HUES6 (cell line): ENCODE data around the gene NAALAD2.
A peak's percentile ranks its signal among the peaks of the same experiment; 100 is the strongest.
"Not testable (repeated sequence)": the region's sequence is repeated elsewhere in the genome, so short reads cannot be mapped to it uniquely, and the experiment has no call there.

Source experiments
- H3K27ac ChIP-seq: 2 replicates; pipeline ENCODE4 v1.7.0; 2013; ENCODE audit warnings: low read depth, mild to moderate bottlenecking, low read length, inconsistent platforms
- H3K27me3 ChIP-seq: 2 replicates; pipeline ENCODE4 v1.6.1; 2013; ENCODE audit warnings: low read length; ENCODE audit not compliant: control insufficient read depth, insufficient read depth
- H3K36me3 ChIP-seq: 2 replicates; pipeline ENCODE4 v1.6.1; 2013; ENCODE audit warnings: low read length; ENCODE audit not compliant: control insufficient read depth, insufficient read depth
- H3K4me1 ChIP-seq: 2 replicates; pipeline ENCODE4 v1.6.1; 2013; ENCODE audit warnings: low read length; ENCODE audit not compliant: control insufficient read depth, insufficient read depth
- H3K4me3 ChIP-seq: 2 replicates; pipeline ENCODE4 v1.5.1; 2013; ENCODE audit warnings: low read depth, low read length
- H3K9ac ChIP-seq: one replicate; pipeline ENCODE4 v1.6.1; 2013; ENCODE audit warnings: mild to moderate bottlenecking, low read length
- H3K9me3 ChIP-seq: 2 replicates; pipeline ENCODE4 v1.6.1; 2013; ENCODE audit warnings: low read depth, low read length; ENCODE audit not compliant: control insufficient read depth, insufficient read depth

The NAALAD2 gene

GRCh38 chr11:90192869-90193582, 58.6 kb downstream of the NAALAD2 start:
- H3K36me3 ChIP-seq = peaks cover 9% of the 10 kb centered on the region
- no peaks in the 10 kb centered on the region for H3K27me3 ChIP-seq
- no peak overlapping the region for H3K4me3 ChIP-seq
- H3K4me1 ChIP-seq = peaks cover 3% of the 10 kb centered on the region; the same call in 1 of the 2 replicates
- H3K27ac ChIP-seq = no peak overlapping the region
- H3K9ac ChIP-seq = no peak overlapping the region
- H3K9me3 ChIP-seq = no peaks in the 10 kb centered on the region

DNA sequence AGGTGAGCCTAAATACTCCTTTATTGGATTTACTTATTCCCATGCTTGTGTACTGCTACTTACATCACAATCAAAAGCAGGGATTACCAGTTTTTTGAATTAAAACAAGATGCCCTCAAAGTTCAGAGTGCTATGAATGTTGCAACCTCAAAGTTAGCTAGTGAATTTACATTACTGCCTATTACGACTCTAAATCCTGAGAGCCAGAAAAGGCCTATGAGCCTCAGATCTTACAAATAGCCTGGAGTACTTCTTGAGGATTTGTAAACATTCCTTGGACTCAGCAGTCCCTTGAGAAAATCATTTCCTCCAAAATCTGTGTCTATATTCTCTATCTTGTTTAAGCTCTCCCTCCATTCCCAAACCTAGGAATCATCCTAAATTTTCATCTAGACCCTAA, 62.9 kb downstream of the NAALAD2 start:
- Histone ChIP-seq H3K36me3 (peaks cover 33% of the 10 kb centered on the region), H3K9me3 (no peaks in the 10 kb centered on the region), H3K4me3 (no peak overlapping the region), H3K4me1 (no peaks in the 10 kb centered on the region), H3K9ac (no peak overlapping the region), H3K27me3 (no peaks in the 10 kb centered on the region), H3K27ac (no peak overlapping the region)

DNA sequence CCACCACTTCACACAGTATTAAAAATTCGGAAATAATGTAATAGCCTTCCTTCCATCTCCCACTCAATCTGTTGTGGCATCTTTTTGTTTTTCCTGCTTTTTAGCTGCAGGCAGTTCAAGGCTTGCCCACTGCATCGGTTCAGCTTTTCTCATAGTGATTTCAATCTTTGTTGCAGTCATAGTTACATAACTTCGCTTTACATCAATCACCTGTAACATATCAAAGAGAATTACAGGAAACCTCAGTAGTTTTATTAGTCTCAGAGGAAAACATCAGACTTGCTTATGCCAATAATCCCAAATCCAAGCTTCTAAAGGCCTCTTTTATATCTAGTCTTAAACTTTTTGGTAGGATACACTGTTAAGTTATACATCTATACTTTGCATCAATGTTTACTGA, 67.9 kb downstream of the NAALAD2 start:
- no peaks in the 10 kb centered on the region for H3K27me3 ChIP-seq
- peaks cover 72% of the 10 kb centered on the region for H3K36me3 ChIP-seq
- no peak overlapping the region for H3K27ac ChIP-seq
- H3K9me3 ChIP-seq = no peaks in the 10 kb centered on the region
- no peak overlapping the region for H3K9ac ChIP-seq
- no peaks in the 10 kb centered on the region for H3K4me1 ChIP-seq
- no peak overlapping the region for H3K4me3 ChIP-seq

GRCh38 chr11:90204407-90204806, 69.9 kb downstream of the NAALAD2 start:
- no peaks in the 10 kb centered on the region for H3K27me3 ChIP-seq
- no peaks in the 10 kb centered on the region for H3K9me3 ChIP-seq
- no peak overlapping the region for H3K9ac ChIP-seq
- no peak overlapping the region for H3K4me3 ChIP-seq
- H3K4me1 ChIP-seq = no peaks in the 10 kb centered on the region
- no peak overlapping the region for H3K27ac ChIP-seq
- H3K36me3 ChIP-seq = peaks cover 86% of the 10 kb centered on the region

DNA sequence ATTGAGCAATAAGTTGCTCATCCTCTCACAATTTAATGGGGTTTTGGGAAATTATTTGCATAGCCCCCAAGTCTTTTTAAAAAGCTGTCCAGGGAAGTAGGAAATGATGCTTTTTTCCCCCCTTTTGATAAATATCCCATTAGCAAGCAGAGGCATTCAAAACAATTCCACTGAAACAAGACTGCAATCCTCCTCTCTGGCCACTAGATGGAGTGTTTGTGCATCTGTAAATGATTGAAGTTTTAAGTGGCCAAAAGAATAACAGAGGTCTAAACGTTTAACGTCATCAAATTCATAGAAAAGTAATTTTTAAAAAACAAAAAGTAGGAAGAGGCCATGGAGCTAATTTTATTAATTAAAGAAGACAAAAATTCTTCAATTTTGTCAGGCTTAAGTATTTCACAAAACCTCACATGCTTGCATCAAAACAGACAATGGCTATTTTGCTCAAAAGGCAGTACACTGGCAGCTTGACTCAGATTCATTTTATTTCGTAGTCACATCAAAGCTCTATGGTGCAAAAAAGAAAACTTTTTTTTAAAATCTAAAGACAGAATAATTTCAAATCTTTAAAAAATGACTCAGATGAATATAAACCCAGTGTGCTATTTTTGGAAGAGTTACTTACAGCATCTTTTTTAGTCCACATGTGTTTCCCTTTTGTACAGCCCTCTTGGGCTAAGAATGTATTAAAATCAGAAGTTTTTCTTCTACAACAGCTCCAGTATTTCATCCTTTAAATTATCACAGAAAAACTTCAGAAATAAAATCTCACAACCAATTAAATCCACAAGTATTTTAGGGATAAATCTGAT, 70.6 kb downstream of the NAALAD2 start:
- no peak overlapping the region for H3K9ac ChIP-seq
- no peaks in the 10 kb centered on the region for H3K27me3 ChIP-seq
- no peaks in the 10 kb centered on the region for H3K4me1 ChIP-seq
- no peaks in the 10 kb centered on the region for H3K9me3 ChIP-seq
- H3K4me3 ChIP-seq = no peak overlapping the region
- H3K27ac ChIP-seq = no peak overlapping the region
- peaks cover 89% of the 10 kb centered on the region for H3K36me3 ChIP-seq

- H3K36me3 ChIP-seq = peaks cover 94% of the 10 kb centered on the region
- not testable (repeated sequence) for H3K27ac ChIP-seq, H3K9me3 ChIP-seq
Observed at GRCh38 chr11:90207992-90208391, 73.5 kb downstream of the NAALAD2 start.

GRCh38 chr11:90208857-90209256, 74.4 kb downstream of the NAALAD2 start:
- Histone ChIP-seq H3K9me3 (no peaks in the 10 kb centered on the region), H3K4me1 (no peaks in the 10 kb centered on the region), H3K36me3 (peaks cover 93% of the 10 kb centered on the region), H3K4me3 (no peak overlapping the region), H3K27ac (no peak overlapping the region), H3K9ac (no peak overlapping the region), H3K27me3 (no peaks in the 10 kb centered on the region)

More at GRCh38 chr11:90207992-90208391, 73.5 kb downstream of the NAALAD2 start:
- not testable (repeated sequence) for H3K4me3 ChIP-seq, H3K27me3 ChIP-seq, H3K4me1 ChIP-seq, H3K9ac ChIP-seq

GRCh38 chr11:90213322-90213721, 78.9 kb downstream of the NAALAD2 start:
- H3K9me3 ChIP-seq = no peaks in the 10 kb centered on the region
- no peak overlapping the region for H3K27ac ChIP-seq
- peaks cover 8% of the 10 kb centered on the region; the same call in 1 of the 2 replicates for H3K4me1 ChIP-seq
- H3K9ac ChIP-seq = no peak overlapping the region
- H3K27me3 ChIP-seq = no peaks in the 10 kb centered on the region
- no peak overlapping the region for H3K4me3 ChIP-seq
- H3K36me3 ChIP-seq = peaks cover 79% of the 10 kb centered on the region

GRCh38 chr11:90216611-90217010, 82.1 kb downstream of the NAALAD2 start:
- Histone ChIP-seq H3K27ac (0 out of 2 replicates have a peak overlapping the region, but pooled peaks have one; percentile 15), H3K4me1 (peaks cover 17% of the 10 kb centered on the region; the same call in 1 of the 2 replicates), H3K9me3 (peaks cover 20% of the 10 kb centered on the region; the same call in 1 of the 2 replicates), H3K4me3 (no peak overlapping the region), H3K27me3 (no peaks in the 10 kb centered on the region), H3K36me3 (peaks cover 66% of the 10 kb centered on the region), H3K9ac (no peak overlapping the region)

DNA sequence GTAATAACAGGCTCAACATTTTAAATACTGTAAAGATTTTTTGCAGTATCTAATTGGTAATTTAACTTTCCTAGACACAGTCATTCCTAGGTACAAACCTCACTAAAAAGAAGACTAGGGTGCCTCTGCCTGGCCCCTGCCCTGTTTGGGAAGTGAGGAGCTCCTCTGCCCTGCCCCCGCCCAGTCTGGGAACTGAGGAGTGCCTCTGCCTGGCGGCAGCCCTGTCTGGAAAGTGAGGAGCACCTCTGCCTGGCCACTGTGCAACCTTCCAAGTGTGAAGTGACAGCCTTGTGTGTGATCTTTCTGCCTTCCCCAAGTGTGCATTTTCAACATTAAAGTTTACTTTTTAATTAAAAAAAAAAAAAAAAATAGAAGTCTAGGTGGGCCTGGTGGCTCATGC, 84.1 kb downstream of the NAALAD2 start:
- Histone ChIP-seq H3K36me3 (peaks cover 46% of the 10 kb centered on the region), H3K27me3 (no peaks in the 10 kb centered on the region), H3K27ac (no peak overlapping the region), H3K4me1 (peaks cover 18% of the 10 kb centered on the region), H3K9ac (no peak overlapping the region), H3K9me3 (peaks cover 20% of the 10 kb centered on the region; the same call in 1 of the 2 replicates), H3K4me3 (no peak overlapping the region)

- H3K9ac ChIP-seq = no peak overlapping the region
- peaks cover 38% of the 10 kb centered on the region for H3K36me3 ChIP-seq
- H3K4me1 ChIP-seq = peaks cover 25% of the 10 kb centered on the region
- no peak overlapping the region for H3K4me3 ChIP-seq
- H3K27me3 ChIP-seq = no peaks in the 10 kb centered on the region
- peaks cover 20% of the 10 kb centered on the region; the same call in 1 of the 2 replicates for H3K9me3 ChIP-seq
- no peak overlapping the region for H3K27ac ChIP-seq
Observed at GRCh38 chr11:90219438-90219837, 85.0 kb downstream of the NAALAD2 start.
